Astrocyte (in vitro differentiated cells and primary cell): ENCODE measurements around the gene FGFRL1.

Experiments
- EZH2 ChIP-seq: IDR thresholded peaks from 2 replicates; pipeline ENCODE4 v1.6.1; 2012; ENCODE audit warnings: mild to moderate bottlenecking, low read length, inconsistent platforms; ENCODE audit not compliant: insufficient read depth
- TF ChIP-seq, protein P1 (sequence below): IDR thresholded peaks from 2 replicates; pipeline ENCODE4 v1.5.1; 2011; ENCODE audit warnings: low read depth, mild to moderate bottlenecking, inconsistent platforms, low read length, moderate library complexity; ENCODE audit not compliant: insufficient read depth

DNA sequence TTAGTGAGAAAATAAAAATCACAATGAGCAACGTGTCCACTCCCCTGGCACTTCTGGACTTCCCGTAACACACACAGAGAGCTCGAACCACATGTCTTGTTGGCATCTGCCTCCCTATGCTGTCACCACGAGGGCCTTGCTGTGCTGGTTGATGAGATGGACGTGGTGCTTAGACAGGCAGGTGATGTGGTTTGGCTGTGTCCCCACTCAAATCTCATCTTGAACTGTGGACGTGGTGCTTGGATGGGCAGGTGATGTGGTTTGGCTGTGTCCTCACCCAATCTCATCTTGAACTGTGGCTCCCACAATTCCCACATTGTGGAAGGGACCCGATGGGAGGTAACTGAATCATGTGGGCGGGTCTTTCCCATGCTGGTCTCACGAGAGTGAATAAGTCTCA, 40.0 kb downstream of the FGFRL1 start:
- TF ChIP-seq, protein P1, sequence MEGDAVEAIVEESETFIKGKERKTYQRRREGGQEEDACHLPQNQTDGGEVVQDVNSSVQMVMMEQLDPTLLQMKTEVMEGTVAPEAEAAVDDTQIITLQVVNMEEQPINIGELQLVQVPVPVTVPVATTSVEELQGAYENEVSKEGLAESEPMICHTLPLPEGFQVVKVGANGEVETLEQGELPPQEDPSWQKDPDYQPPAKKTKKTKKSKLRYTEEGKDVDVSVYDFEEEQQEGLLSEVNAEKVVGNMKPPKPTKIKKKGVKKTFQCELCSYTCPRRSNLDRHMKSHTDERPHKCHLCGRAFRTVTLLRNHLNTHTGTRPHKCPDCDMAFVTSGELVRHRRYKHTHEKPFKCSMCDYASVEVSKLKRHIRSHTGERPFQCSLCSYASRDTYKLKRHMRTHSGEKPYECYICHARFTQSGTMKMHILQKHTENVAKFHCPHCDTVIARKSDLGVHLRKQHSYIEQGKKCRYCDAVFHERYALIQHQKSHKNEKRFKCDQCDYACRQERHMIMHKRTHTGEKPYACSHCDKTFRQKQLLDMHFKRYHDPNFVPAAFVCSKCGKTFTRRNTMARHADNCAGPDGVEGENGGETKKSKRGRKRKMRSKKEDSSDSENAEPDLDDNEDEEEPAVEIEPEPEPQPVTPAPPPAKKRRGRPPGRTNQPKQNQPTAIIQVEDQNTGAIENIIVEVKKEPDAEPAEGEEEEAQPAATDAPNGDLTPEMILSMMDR = no peak
- TF ChIP-seq EZH2 = no peak
